WTC11 (cell line): Measurements from ENCODE around the gene FNIP1. TPM values are rescaled to one million over a fixed set of nuclear protein-coding genes. Genes with fewer than 3 reads are reported as not detected.

Experiments used
- ATAC-seq: fragments of 200-7000 bp; cut with Tn5 transposase; 2 replicates; pipeline ENCODE4 v1.10.0; 2021; ENCODE audit warnings: mild to moderate bottlenecking, moderate library complexity
- CTCF ChIA-PET: fragments of 300-600 bp; sonication (Branson Sonifier 250); formaldehyde crosslinking; loops from one replicate; lab custom pipeline; 2021; ENCODE audit warnings: antibody characterized with exemption; lab: Charles Lee
- POLR2A ChIA-PET: fragments of 350-600 bp; sonication (Branson Sonifier 250); formaldehyde crosslinking; loops from one replicate; lab custom pipeline; 2021; ENCODE audit warnings: antibody characterized with exemption; lab: Charles Lee
- DNase-seq: peaks from one replicate; pipeline ENCODE4 v3.0.0; 2021; ENCODE audit warnings: low spot score
- H3K27ac Mint-ChIP-seq: 2 replicates; pipeline ENCODE4 v1.8.0; 2021; ENCODE audit warnings: mixed read lengths
- H3K27me3 Mint-ChIP-seq: 2 replicates; pipeline ENCODE4 v1.8.0; 2021; ENCODE audit warnings: low read depth, mild to moderate bottlenecking, moderate library complexity, mixed read lengths
- H3K36me3 Mint-ChIP-seq: 2 replicates; pipeline ENCODE4 v1.8.0; 2021; ENCODE audit warnings: mixed read lengths
- H3K4me1 Mint-ChIP-seq: 2 replicates; pipeline ENCODE4 v1.8.0; 2022; ENCODE audit warnings: mixed read lengths
- H3K4me3 Mint-ChIP-seq: 2 replicates; pipeline ENCODE4 v1.8.0; 2021; ENCODE audit warnings: mild to moderate bottlenecking, moderate library complexity, mixed read lengths
- H3K9me3 Mint-ChIP-seq: 2 replicates; pipeline ENCODE4 v1.8.0; 2021; ENCODE audit warnings: mixed read lengths
- ATF1 ChIP-seq: sonication (generic); formaldehyde crosslinking; IDR thresholded peaks from 2 replicates; pipeline ENCODE4 v1.8.1; 2023; ENCODE audit warnings: mild to moderate bottlenecking, moderate library complexity, missing genetic modification reagents
- CREB1 ChIP-seq: sonication (generic); formaldehyde crosslinking; IDR thresholded peaks from 2 replicates; pipeline ENCODE4 v1.8.0; 2023; ENCODE audit warnings: mild to moderate bottlenecking, missing genetic modification reagents
- ELF4 ChIP-seq: sonication (generic); formaldehyde crosslinking; IDR thresholded peaks from 2 replicates; pipeline ENCODE4 v1.8.1; 2022; ENCODE audit warnings: low read depth, mild to moderate bottlenecking, moderate library complexity, missing genetic modification reagents
- ESRRA ChIP-seq: sonication (generic); formaldehyde crosslinking; IDR thresholded peaks from 2 replicates; pipeline ENCODE4 v1.8.1; 2022; ENCODE audit warnings: mild to moderate bottlenecking, missing genetic modification reagents, borderline replicate concordance
- FOXK1 ChIP-seq: sonication (generic); formaldehyde crosslinking; IDR thresholded peaks from 2 replicates; pipeline ENCODE4 v1.8.0; 2022; ENCODE audit warnings: mild to moderate bottlenecking, moderate library complexity, missing genetic modification reagents
- FOXP1 ChIP-seq: sonication (generic); formaldehyde crosslinking; IDR thresholded peaks from 2 replicates; pipeline ENCODE4 v1.8.0; 2022; ENCODE audit warnings: missing genetic modification reagents, mild to moderate bottlenecking, moderate library complexity, borderline replicate concordance
- GABPB1 ChIP-seq: sonication (generic); formaldehyde crosslinking; IDR thresholded peaks from 2 replicates; pipeline ENCODE4 v1.8.1; 2023; ENCODE audit warnings: mild to moderate bottlenecking, missing genetic modification reagents
- GTF2I ChIP-seq: fragments of 250-450 bp; sonication (Bioruptor Pico); conservative IDR thresholded peaks from 2 replicates; pipeline ENCODE4 v1.4.0; 2021; ENCODE audit warnings: mild to moderate bottlenecking
- JAZF1 ChIP-seq: fragments of 250-450 bp; sonication (Bioruptor Pico); IDR thresholded peaks from 2 replicates; pipeline ENCODE4 v1.9.0; 2021; ENCODE audit warnings: moderate library complexity, mild to moderate bottlenecking, inconsistent platforms
- KAT7 ChIP-seq: sonication (generic); formaldehyde crosslinking; IDR thresholded peaks from 2 replicates; pipeline ENCODE4 v1.8.1; 2023; ENCODE audit warnings: missing genetic modification reagents, mild to moderate bottlenecking, borderline replicate concordance
- NFATC4 ChIP-seq: fragments of 250-450 bp; sonication (Bioruptor Pico); IDR thresholded peaks from 2 replicates; pipeline ENCODE4 v1.9.0; 2021; ENCODE audit warnings: mild to moderate bottlenecking
- NFE2L1 ChIP-seq: sonication (generic); formaldehyde crosslinking; IDR thresholded peaks from 2 replicates; pipeline ENCODE4 v1.8.1; 2023; ENCODE audit warnings: missing genetic modification reagents
- NR1H2 ChIP-seq: sonication (generic); formaldehyde crosslinking; IDR thresholded peaks from 2 replicates; pipeline ENCODE4 v1.9.0; 2021; ENCODE audit warnings: mild to moderate bottlenecking, moderate library complexity, missing genetic modification reagents
- RORB ChIP-seq: fragments of 250-450 bp; sonication (Bioruptor Pico); IDR thresholded peaks from 2 replicates; pipeline ENCODE4 v1.9.0; 2021; ENCODE audit warnings: mild to moderate bottlenecking
- SMAD4 ChIP-seq: sonication (generic); formaldehyde crosslinking; IDR thresholded peaks from 2 replicates; pipeline ENCODE4 v1.8.0; 2022; ENCODE audit warnings: mild to moderate bottlenecking, missing genetic modification reagents
- SOX15 ChIP-seq: fragments of 250-450 bp; sonication (Bioruptor Pico); IDR thresholded peaks from 2 replicates; pipeline ENCODE4 v1.9.0; 2021; ENCODE audit warnings: mild to moderate bottlenecking
- STAT6 ChIP-seq: sonication (generic); formaldehyde crosslinking; conservative IDR thresholded peaks from 2 replicates; pipeline ENCODE4 v1.8.1; 2023; ENCODE audit warnings: mild to moderate bottlenecking, low read depth, missing genetic modification reagents, moderate library complexity
- TEAD1 ChIP-seq: sonication (generic); formaldehyde crosslinking; IDR thresholded peaks from 2 replicates; pipeline ENCODE4 v1.8.0; 2022; ENCODE audit warnings: mild to moderate bottlenecking, missing genetic modification reagents
- TEAD4 ChIP-seq: sonication (generic); formaldehyde crosslinking; IDR thresholded peaks from 2 replicates; pipeline ENCODE4 v1.8.0; 2022; ENCODE audit warnings: mild to moderate bottlenecking, missing genetic modification reagents
- ZBTB21 ChIP-seq: sonication (generic); formaldehyde crosslinking; IDR thresholded peaks from 2 replicates; pipeline ENCODE4 v1.8.1; 2023; ENCODE audit warnings: mild to moderate bottlenecking, missing genetic modification reagents, borderline replicate concordance
- ZNF423 ChIP-seq: fragments of 250-450 bp; sonication (Bioruptor Pico); IDR thresholded peaks from 2 replicates; pipeline ENCODE4 v2.1.2; 2022; ENCODE audit warnings: mild to moderate bottlenecking, moderate library complexity
- ZNF425 ChIP-seq: fragments of 250-450 bp; sonication (Bioruptor Pico); conservative IDR thresholded peaks from 2 replicates; pipeline ENCODE4 v1.9.0; 2021; ENCODE audit warnings: mild to moderate bottlenecking
- total RNA-seq: library from RNA; stranded (reverse); gene quantifications from 3 replicates; pipeline ENCODE4 v1.2.3, GENCODE V29; 2021
- TF ChIP-seq, protein P1 (sequence below): sonication (generic); formaldehyde crosslinking; IDR thresholded peaks from 2 replicates; pipeline ENCODE4 v1.8.0; 2022; ENCODE audit warnings: mild to moderate bottlenecking, missing genetic modification reagents
- TF ChIP-seq, protein P2 (sequence below): sonication (generic); formaldehyde crosslinking; IDR thresholded peaks from 2 replicates; pipeline ENCODE4 v1.8.1; 2023; ENCODE audit warnings: mild to moderate bottlenecking, missing genetic modification reagents

FNIP1 gene
- total RNA-seq, 1 experiment from 2014 or later, result 17.2 TPM

GRCh38 chr5:131607903-131608540 lies 188.8 kb downstream of the FNIP1 start:
- Mint-ChIP-seq H3K36me3 (peaks cover 3% of the 10 kb centered on the region; the same call in 1 of the 2 replicates), H3K9me3 (no peaks in the 10 kb centered on the region), H3K27ac (peak overlapping the region; percentile 8), H3K27me3 (no peaks in the 10 kb centered on the region), H3K4me3 (no peak overlapping the region), H3K4me1 (peaks cover 29% of the 10 kb centered on the region)
- CTCF ChIA-PET, result no interaction called here
- TF ChIP-seq GABPB1 (CRISPR knock-in tag), result no peak
- no peak for TF ChIP-seq ATF1 (CRISPR knock-in tag)
- no peak for TF ChIP-seq ZBTB21 (CRISPR knock-in tag)
- no peak for TF ChIP-seq GTF2I (CRISPR knock-in tag)
- TF ChIP-seq NR1H2 (CRISPR knock-in tag), result no peak
- TF ChIP-seq FOXP1 (CRISPR knock-in tag), result no peak
- TF ChIP-seq ZNF423 (CRISPR knock-in tag), result no peak
- no peak for TF ChIP-seq CREB1 (CRISPR knock-in tag)
- no peak for TF ChIP-seq SOX15
- no peak for TF ChIP-seq RORB (CRISPR knock-in tag)
- TF ChIP-seq SMAD4 (CRISPR knock-in tag), result no peak
- TF ChIP-seq STAT6 (CRISPR knock-in tag), result no peak
- no peak for TF ChIP-seq FOXK1 (CRISPR knock-in tag)
- TF ChIP-seq, protein P1, sequence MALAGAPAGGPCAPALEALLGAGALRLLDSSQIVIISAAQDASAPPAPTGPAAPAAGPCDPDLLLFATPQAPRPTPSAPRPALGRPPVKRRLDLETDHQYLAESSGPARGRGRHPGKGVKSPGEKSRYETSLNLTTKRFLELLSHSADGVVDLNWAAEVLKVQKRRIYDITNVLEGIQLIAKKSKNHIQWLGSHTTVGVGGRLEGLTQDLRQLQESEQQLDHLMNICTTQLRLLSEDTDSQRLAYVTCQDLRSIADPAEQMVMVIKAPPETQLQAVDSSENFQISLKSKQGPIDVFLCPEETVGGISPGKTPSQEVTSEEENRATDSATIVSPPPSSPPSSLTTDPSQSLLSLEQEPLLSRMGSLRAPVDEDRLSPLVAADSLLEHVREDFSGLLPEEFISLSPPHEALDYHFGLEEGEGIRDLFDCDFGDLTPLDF (CRISPR knock-in tag), result no peak
- no peak for TF ChIP-seq ESRRA (CRISPR knock-in tag)
- no peak for TF ChIP-seq ZNF425 (CRISPR knock-in tag)
- DNase-seq, result no peak
- ATAC-seq, result no peak
- POLR2A ChIA-PET, result no interaction called here

- DNase-seq, result no peak
- ChIA-PET CTCF (no interaction called here), POLR2A (no interaction called here)
- TF ChIP-seq KAT7 (CRISPR knock-in tag) (no peak), TEAD1 (no peak), JAZF1 (CRISPR knock-in tag) (no peak), STAT6 (CRISPR knock-in tag) (no peak), SOX15 (no peak), NFE2L1 (CRISPR knock-in tag) (no peak), TEAD4 (CRISPR knock-in tag) (no peak), ZBTB21 (CRISPR knock-in tag) (no peak), NFATC4 (no peak), CREB1 (CRISPR knock-in tag) (no peak), ELF4 (CRISPR knock-in tag) (no peak)
- TF ChIP-seq, protein P2, sequence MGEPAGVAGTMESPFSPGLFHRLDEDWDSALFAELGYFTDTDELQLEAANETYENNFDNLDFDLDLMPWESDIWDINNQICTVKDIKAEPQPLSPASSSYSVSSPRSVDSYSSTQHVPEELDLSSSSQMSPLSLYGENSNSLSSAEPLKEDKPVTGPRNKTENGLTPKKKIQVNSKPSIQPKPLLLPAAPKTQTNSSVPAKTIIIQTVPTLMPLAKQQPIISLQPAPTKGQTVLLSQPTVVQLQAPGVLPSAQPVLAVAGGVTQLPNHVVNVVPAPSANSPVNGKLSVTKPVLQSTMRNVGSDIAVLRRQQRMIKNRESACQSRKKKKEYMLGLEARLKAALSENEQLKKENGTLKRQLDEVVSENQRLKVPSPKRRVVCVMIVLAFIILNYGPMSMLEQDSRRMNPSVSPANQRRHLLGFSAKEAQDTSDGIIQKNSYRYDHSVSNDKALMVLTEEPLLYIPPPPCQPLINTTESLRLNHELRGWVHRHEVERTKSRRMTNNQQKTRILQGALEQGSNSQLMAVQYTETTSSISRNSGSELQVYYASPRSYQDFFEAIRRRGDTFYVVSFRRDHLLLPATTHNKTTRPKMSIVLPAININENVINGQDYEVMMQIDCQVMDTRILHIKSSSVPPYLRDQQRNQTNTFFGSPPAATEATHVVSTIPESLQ (CRISPR knock-in tag), result no peak
- Mint-ChIP-seq H3K9me3 (no peaks in the 10 kb centered on the region), H3K27ac (peak overlapping the region; percentile 8), H3K36me3 (peaks cover 6% of the 10 kb centered on the region), H3K27me3 (no peaks in the 10 kb centered on the region), H3K4me1 (peaks cover 29% of the 10 kb centered on the region), H3K4me3 (no peak overlapping the region)
- ATAC-seq, result no peak
Observed at GRCh38 chr5:131607418-131607817, 189.4 kb downstream of the FNIP1 start.
